GM21515 (cell line): ENCODE results near the gene ELMO3.

ENCODE experiments used
- ATAC-seq: cut with Tn5 transposase; IDR thresholded peaks from one replicate; pipeline ENCODE4 v1.9.1; 2021; ENCODE audit not compliant: unreplicated experiment

Gene ELMO3

DNA sequence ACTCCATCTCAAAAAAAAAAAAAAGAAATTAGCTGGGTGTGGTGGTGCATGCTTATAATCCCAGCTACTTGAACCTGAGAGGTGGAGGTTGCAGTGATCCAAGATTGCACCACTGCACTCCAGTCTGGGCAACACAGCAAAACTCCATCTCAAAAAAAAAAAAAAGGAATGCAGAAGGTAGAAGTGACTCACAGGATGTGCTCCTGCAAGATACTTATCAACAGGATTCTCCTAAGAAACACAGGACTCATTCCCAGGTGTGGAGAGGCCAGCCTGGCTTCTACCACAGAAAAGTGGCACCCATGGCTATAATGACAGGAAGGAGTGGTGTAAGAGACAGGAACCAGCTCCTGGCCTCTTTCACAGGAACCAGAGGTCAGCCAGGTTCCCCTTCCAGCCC, 13.8 kb downstream of the ELMO3 start:
- no peak for ATAC-seq

DNA sequence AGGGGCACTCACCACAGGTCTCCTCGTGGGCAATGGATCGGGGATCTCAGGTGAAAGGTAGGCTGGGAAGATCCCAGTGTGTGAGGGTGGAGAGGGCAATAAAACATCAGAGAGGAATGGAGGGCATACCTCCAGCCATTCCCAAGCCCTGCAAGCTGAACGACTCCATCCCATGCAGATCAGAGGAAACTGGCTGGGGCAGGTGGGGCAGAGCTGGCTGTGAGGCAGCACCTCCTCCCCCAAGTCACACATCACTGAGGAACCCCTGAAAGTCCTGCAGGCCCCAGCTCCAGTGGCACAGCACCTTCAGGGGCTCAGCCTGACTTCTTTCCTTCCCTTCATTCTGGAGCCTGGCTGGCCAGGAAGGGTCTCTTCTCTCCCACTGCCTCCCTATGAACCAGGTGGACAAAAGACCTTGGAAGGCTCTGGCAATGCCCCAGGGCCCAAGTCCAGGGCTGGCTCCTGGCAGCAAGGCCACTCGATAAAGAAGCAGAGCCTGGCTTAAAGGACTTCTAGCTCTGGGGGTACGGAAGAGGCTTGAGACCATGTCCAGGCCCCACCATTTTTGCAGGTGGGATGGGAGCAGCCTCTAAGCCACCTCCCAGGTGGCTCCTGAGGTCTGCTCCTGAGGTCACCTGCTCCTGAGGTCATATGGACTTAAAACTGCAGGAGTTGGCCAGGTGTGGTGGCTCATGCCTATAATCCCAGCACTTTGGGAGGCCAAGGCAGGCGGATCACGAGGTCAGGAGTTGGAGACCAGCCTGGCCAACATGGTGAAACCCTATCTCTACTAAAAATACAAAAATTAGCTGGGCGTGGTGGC, 14.5 kb downstream of the ELMO3 start:
- no peak for ATAC-seq

DNA sequence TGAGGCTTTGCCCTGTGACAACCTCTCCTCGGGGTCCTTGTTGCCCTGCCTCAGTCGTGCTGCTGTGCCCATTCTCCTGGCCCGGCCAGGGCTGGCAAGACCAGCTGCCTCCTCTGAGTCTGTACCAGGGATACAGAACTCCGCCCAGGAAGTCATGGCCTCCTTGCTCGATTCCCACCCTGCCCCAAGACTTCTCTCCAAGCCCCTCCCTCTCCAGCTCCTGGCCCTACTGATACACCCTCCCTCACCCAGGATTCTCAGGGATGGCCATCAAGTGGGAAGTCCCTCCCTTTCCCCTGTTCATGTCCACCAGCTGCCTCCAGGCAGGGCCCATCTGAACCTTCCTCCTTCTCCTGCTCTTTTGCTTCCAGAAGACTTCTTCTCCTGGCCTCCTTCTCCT, 16.8 kb downstream of the ELMO3 start:
- ATAC-seq = no peak

DNA sequence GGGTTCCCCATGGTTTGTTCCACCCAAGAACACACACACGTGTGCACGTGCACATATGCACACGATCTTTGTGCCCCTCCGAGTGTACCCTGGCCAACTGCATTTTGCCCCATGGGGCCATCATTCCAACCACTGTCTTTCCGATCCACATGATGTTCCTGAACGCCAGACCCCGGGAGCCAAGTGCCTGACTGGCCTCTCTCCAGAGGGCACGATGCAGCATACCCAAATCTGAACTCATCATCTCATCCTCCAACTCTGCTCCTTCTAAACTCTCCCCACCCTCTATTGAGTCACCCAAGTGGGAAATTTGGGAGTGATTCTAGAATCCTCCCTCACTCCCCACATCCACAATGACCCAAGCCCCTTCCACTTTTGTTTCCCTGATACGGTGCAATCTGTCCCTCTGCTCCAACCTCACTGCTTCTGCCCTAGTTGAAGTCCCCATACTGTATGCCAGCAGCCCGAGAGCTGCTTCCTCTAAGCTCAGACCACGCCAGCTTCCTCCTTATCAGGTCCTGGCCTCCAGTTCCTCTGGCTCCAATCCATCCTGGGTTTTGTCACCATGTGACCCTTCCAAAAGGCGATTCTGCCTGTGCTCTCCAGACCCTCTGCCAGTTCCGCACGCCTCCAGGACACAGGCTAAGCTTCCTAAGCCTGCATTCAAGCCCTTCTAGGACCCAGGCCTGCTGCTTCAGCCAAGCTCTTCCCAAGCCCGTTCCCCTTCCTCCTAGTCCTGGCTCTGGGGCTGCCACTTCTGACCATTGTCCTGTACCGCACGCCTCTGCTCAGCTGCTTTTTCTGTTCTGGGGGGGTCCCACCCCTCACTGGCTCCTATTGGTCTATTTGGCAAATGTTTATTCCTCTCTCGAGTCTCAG, 17.9 kb downstream of the ELMO3 start:
- ATAC-seq = no peak

DNA sequence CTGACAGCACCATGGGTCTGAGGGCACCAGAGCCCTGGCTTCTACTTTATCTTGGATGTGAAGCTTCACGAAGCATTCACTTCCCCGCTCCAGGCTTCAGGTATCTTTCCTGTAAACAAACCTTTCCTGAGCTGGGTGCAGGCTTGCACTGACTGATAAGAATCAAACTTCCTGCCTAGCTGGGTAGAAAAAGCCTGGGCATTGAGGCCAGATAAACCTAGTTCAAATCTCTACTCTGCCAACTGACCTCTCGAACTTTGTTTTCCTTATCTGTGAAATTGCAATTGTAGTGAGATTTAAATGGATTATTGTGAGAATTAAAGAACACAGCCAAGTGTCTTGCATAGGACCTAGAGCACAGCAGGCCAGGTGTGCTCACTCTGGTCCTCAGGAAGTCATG, 25.1 kb downstream of the ELMO3 start:
- ATAC-seq = no peak

DNA sequence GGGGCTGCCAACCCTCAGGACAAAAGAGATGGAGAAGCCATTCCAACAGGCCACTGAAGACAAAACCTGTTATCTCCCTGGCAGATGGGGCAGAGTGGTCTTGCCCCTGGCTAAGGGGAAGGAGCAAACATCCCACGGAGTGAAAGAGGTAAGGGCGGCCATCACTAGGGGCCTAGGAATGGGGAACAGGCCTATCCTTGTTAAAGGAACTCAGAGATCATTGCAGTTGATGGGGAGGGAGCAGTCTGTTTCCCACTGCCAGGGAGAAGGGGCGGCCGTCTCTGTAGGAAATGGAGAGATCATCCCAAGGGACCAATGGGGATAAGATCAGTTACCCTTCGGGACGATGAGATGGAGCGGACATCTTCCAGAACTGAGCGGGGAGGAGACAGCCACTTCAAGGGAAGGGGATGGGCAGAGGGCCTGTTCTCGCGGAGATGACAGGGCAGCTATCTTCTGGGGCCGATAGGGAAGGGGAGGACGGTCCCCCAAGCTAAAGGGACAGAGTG, 27.4 kb downstream of the ELMO3 start:
- no peak for ATAC-seq

DNA sequence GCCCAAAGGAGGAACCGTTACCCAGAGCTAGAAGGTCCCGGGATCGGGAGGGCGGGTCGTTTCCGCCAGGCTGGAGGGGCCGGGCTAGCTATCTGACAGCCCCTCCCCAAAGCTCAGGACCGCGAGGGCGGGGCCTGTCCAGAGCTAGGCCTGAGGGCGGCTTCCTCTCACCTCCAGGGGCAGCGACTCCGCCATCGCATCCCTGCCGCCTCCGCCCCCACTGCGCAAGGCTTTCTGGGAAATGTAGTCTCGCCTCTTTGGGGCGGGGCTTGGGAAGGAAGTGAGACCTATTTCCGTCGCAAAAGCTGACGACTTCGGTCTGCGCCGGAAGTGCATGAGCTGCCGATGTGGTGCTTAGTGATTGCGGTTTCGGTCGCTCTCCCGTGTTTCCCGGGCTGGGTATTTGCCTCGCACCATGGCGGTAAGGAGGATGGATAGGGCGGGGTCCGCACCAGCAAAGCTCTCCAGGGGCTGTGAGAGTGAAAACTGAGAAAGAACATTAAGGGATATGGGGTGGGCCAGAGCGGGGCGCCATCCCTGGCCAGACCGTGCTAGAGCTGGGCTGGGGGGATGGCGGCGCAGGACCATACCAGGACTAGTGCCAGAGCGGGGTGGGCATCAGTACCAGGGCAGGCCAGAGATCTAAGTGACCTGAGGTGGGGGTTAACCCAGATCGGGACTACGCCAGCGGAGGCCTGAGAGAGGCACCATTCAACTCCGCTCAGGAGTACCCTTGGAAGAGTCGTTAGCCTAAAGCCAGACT, 28.1 kb downstream of the ELMO3 start, which contains the start of gene TMEM208:
Gene TMEM208 (plus strand): TSS at position 327 of the 763 bp plus-strand sequence. CDS start 89 bp downstream, at position 416.
- peak; percentile 90 for ATAC-seq

DNA sequence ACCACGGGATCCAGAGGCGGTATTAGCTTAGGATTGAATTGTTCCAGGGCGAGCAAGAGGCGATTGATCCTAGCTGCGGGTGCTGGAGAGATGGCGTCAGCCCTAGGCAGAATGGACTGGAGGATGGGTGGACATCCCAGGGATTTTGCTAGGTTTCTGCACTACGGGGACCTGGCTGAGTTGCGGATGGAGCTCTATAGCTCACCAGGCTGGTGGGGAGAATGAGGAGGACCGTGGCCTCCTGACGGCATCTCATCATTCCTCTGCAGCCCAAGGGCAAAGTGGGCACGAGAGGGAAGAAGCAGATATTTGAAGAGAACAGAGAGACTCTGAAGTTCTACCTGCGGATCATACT, 28.6 kb downstream of the ELMO3 start:
- ATAC-seq = no peak

DNA sequence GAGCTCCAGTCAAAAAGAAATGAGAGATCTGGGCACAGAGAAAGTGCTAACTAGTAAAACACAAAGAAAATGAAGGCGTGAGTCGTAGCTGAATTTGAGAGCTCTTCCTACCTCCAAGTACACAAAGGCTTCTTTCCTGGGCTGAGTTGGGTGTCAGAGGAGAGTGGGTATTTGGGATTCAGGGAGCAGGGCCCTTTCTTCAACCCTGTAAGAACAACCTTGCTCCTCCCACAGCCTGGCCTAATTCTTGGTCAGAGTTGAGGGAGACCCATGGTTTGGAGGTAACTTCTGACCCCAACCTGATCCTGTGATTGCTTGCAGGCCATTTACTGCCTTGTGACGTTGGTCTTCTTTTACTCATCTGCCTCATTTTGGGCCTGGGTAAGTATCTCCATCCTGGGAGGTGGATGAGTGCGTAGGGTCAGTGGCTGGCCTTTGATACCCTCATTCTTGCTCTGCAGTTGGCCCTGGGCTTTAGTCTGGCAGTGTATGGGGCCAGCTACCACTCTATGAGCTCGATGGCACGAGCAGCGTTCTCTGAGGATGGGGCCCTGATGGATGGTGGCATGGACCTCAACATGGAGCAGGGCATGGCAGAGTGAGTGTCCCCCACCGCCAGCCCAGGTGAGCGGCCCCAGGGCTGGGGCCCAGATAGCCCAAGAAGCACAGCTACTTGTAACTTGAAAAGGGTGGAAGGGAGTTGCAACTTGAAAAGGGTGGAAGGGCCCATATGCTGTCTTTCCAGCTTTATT, 29.3 kb downstream of the ELMO3 start:
- ATAC-seq = no peak

DNA sequence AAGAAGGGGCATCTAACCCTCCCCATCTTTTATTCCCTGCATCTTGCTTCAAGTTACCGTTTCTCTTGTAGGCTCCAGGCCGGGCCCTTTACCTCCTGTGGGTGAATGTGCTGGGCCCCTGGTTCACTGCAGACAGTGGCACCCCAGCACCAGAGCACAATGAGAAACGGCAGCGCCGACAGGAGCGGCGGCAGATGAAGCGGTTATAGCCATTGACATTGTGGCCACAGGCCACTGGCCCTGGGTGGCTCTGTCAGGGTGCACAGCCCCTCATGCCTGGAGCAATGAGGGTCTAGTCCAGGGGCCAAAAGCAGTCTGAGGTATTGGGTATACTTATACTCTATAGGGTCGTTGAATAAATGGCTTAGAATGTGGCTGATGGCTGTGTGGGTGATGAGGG, 30.0 kb downstream of the ELMO3 start:
- no peak for ATAC-seq

DNA sequence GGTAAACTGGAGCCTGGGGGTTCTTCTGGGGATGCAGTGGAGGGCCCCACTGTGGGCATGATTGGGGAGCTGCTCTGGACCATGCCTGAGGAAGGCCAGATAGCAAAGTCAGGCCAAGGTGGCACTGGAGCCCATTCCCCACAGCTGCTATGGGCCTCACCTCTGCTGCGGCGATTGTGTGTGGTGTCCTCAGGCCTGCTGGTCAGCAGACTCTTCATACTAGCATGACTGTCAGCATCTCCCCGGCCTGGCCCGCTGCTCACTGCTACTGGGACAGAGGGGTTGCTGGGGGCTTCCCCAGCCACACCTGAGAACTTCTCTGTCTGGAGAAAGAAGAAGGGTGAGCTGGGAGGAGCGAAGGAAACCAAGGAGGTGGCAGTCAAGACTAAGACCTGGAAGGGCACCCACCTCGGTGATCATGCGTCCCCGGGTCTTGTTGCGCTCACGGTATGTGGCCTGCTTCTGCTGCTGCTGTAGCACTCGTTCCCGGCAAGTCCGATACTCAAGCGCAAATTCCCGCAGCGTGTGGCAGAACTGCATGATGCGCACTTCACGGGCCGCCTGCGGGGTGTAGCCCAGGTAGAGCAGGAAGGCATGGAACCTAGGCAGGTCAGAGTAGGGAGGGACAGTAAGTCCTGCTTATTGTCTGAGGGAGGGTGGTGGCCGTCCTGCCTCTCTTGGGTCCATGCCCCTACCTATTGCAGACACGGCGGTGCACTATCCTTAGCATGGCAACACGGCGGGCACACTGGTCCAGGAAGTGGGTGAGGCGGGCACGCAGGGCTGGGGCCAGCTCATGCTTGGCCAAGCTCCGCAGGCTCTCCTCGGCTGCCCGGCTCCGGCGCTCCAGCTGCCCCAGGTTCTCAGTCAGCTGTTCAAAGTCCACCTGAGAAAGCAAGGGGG, 31.2 kb downstream of the ELMO3 start:
- ATAC-seq = no peak

DNA sequence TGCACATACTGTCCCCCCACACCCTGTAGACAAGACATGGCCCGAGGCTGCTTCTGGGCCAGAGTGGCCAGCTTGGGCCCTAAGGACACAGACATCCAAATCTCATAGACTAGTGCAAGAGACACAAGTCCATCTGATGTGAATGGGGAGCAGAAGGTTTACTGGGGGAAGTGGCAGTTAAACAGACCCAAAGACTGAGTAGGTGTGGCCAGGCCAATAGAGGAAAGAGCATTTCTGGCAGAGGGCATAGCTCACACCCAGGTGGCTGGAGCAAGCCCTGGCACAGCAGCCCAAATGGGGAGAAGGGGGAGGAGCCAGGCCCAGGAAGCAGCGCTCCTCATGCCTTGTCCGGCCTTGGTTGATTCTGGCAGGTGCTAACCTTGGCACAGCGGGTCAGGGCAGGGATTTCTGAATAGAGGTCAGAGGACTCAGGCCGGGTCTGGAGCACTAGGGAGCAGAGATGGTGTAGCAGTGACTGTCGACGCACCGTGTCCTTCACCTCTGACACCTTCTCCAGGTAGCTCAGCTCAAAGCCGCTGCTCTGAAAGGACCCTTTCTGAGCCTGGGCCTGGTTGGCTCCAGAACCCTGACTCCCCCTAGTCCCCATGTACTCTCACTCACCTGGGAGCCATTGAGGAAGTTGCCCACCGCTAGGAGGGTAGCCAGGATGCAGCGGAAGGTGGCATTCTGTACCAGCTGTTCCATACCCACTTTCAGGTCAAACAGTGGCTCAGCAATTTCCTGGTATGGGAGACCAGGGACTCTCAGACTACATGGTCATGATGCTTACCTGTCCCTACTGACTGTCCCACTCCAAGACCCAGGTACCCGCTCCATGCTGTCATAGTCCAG, 32.1 kb downstream of the ELMO3 start:
- ATAC-seq = no peak

DNA sequence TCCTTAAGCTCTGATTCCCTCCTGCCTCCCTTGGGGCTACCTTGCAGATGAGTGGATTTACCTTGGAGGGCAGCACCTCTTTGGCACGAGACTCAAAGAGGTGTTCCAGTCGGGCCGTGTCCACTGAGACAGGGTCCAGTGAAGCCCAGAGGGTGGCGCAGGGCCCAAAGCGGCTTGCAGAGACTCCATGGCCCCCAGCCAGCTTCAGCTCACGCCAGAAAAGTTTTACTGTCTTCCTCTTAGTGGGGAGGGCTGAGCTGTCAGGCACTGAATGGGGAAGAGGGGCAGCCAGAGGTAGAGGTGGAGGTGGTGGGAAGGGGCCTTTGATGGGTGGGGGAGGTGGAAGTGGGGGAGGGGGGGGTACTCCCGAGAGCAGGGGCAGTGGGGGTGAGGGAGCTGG, 34.7 kb downstream of the ELMO3 start:
- no peak for ATAC-seq

DNA sequence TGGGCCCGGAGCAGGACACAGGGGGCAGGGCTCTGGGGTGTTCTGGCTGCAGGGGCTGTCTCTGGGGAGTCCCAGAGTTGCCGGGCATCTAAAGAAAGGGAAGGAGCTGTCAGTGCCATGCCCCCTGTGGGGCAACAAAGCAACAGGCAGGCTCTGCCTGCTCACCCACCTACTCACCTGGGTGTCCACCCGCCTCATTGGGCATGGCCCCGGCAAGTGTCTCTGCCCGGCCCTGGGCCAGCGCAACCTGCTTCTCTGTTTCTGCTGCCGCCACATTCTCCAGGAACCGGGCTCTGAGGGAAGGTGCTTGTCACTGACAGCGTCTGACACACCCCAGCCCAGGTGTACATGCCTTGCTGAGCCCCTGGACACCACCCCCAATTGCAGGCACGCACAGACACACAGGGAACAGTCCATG, 35.3 kb downstream of the ELMO3 start:
- no peak for ATAC-seq

DNA sequence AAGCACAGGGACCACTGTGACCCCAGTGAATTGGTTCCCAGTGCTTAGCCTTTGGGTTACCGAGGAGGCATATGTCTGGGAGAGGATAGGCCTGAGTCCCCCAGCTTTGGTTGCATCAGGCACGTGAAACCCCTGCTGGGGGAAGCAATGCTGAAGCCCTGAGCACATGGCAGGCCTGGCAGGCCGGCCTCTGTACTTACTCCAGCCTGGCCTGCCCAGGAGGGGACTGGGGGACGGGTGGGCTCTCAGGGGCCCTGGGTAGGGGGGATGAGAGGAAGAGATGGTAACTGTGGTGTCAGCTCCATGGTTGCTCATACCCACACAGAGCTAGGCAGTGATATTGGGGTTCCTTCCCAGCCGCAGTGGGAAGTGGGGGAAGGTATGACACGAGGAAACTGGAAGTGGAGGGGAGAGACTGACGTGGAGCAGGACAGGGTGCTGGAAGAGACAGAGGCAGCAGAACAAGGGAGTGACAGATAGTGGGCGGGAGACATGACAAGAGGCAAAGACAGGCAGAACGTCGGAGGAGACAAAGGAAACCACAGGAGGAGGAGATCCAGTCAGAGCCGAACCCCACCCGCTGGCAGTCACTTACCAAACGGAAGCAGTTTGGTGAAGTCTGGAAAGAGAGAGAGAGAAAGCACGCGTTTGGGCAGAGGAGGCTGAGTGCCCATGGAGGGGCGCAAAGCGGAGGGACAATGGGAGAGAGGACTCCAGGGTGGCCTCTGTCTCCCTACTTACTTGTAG, 37.1 kb downstream of the ELMO3 start:
- ATAC-seq = no peak

DNA sequence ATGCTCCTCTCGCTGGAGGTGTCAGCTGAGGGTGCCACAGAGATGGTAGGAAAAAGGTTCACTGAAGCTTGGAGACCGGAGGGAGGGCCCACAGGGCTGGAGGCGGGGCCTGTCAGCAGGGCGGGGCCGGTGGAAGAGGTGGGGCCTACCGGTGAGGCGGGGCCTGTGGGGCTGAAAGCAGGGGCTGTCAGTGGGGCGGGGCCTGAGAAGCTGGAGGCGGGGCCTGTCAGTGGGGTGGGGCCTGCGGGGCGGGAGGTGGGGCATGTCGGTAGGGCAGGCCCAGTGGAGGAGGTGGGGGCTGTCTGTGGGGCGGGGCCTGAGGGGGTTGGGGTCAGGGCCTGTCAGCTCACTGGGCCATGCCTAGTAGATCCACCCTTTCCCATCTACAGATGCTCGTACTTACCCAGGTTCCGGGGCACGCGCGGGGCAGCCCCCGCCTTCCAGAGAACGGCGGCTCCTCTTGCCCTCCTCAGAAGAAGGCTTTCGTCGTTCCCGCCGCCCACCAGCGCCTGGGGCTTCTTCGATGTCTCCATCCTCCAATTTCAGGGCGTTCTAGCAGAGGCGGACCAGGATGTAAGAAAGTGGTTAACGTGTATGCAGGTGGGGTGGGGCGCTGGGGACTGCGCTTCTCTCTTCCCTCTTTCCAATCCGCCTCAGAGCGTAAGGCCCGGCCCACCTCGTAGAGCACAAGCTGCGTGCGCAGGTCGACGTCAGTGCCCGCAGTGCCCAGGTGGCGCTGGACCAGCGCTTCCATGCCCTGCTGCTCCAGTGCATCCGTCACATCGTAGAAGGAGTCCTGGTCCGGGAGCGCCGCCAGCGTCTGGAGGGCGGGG, 37.8 kb downstream of the ELMO3 start:
- ATAC-seq = no peak
